Neuronal stem cell (in vitro differentiated cells): ENCODE results near the gene MYH9.
A peak's percentile ranks its signal among the peaks of the same experiment; 100 is the strongest.

Experiments used
- DNase-seq: peaks from one replicate; pipeline ENCODE4 v3.0.0-alpha.2; 2013; ENCODE audit warnings: low spot score
- H2AFZ ChIP-seq: one replicate; pipeline ENCODE4 v1.6.1; 2013; ENCODE audit warnings: mild to moderate bottlenecking, low read length, inconsistent platforms
- H2AK5ac ChIP-seq: 2 replicates; pipeline ENCODE4 v1.6.1; 2013; ENCODE audit warnings: low read depth, mild to moderate bottlenecking, inconsistent platforms, low read length, moderate library complexity, mixed read lengths
- H2BK120ac ChIP-seq: 2 replicates; pipeline ENCODE4 v1.6.1; 2013; ENCODE audit warnings: low read depth, mild to moderate bottlenecking, inconsistent platforms, low read length, moderate library complexity, mixed read lengths
- H2BK12ac ChIP-seq: one replicate; pipeline ENCODE4 v1.6.1; 2013; ENCODE audit warnings: low read length, inconsistent platforms
- H2BK15ac ChIP-seq: 2 replicates; pipeline ENCODE4 v1.6.1; 2013; ENCODE audit warnings: mild to moderate bottlenecking, low read length, inconsistent platforms, mixed read lengths
- H2BK5ac ChIP-seq: one replicate; pipeline ENCODE4 v1.6.1; 2013; ENCODE audit warnings: inconsistent platforms, mild to moderate bottlenecking, low read length, moderate library complexity
- H3K14ac ChIP-seq: one replicate; pipeline ENCODE4 v1.6.1; 2013; ENCODE audit warnings: low read length, inconsistent platforms
- H3K18ac ChIP-seq: 2 replicates; pipeline ENCODE4 v1.6.1; 2013; ENCODE audit warnings: low read length, inconsistent platforms
- H3K23ac ChIP-seq: 2 replicates; pipeline ENCODE4 v1.6.1; 2013; ENCODE audit warnings: low read depth, mild to moderate bottlenecking, mixed read lengths, low read length, inconsistent platforms; ENCODE audit not compliant: poor library complexity
- H3K27ac ChIP-seq: replicated peaks from 3 replicates; pipeline ENCODE4 v1.5.1; 2013; ENCODE audit warnings: low read length, inconsistent platforms
- H3K27me3 ChIP-seq, 3 experiments: 2 replicates each; pipeline ENCODE4 v1.6.1; 2013; ENCODE audit warnings: low read length in 3 of 3, mild to moderate bottlenecking in 2 of 3, inconsistent platforms in 1 of 3, low read depth in 1 of 3, mixed read lengths in 1 of 3, moderate library complexity in 1 of 3; ENCODE audit not compliant: control insufficient read depth in 3 of 3, insufficient read depth in 3 of 3
- H3K36me3 ChIP-seq, 2 donors: replicated peaks in 1 of 2; 2 replicates each; pipeline ENCODE4 v1.6.1; 2013; ENCODE audit warnings: low read length in 2 of 2; ENCODE audit not compliant: control insufficient read depth in 2 of 2, insufficient read depth in 2 of 2
- H3K4ac ChIP-seq: 2 replicates; pipeline ENCODE4 v1.6.1; 2013; ENCODE audit warnings: inconsistent platforms, mild to moderate bottlenecking, low read length, moderate library complexity
- H3K4me1 ChIP-seq, 2 donors: 1 replicate in 1 of 2; 2 replicates in 1 of 2; pipeline ENCODE4 v1.6.1; 2013; ENCODE audit warnings: low read length in 2 of 2, low read depth in 1 of 2; ENCODE audit not compliant: control insufficient read depth in 2 of 2, insufficient read depth in 1 of 2
- H3K4me2 ChIP-seq: one replicate; pipeline ENCODE4 v1.6.1; 2013; ENCODE audit warnings: mild to moderate bottlenecking, low read length, inconsistent platforms; ENCODE audit not compliant: insufficient read depth, poor library complexity, severe bottlenecking
- H3K4me3 ChIP-seq, 2 donors: 2 replicates each; pipeline ENCODE4 v1.5.1; 2013; ENCODE audit warnings: low read length in 2 of 2, mild to moderate bottlenecking in 2 of 2, inconsistent platforms in 1 of 2, moderate library complexity in 1 of 2
- H3K79me1 ChIP-seq: one replicate; pipeline ENCODE4 v1.6.1; 2013; ENCODE audit warnings: low read depth, mild to moderate bottlenecking, inconsistent platforms, low read length, moderate library complexity
- H3K9ac ChIP-seq: one replicate; pipeline ENCODE4 v1.6.1; 2013; ENCODE audit warnings: mild to moderate bottlenecking, low read depth, low read length, inconsistent platforms; ENCODE audit not compliant: poor library complexity
- H3K9me3 ChIP-seq, 2 donors: replicated peaks in 1 of 2; 2 replicates each; pipeline versions ENCODE3 to v1.6.1; 2013; ENCODE audit warnings: low read length in 2 of 2, mild to moderate bottlenecking in 2 of 2, inconsistent platforms in 1 of 2, low read depth in 1 of 2, mixed read lengths in 1 of 2, moderate library complexity in 1 of 2; ENCODE audit not compliant: control insufficient read depth in 2 of 2, insufficient read depth in 1 of 2
- H4K8ac ChIP-seq: one replicate; pipeline ENCODE4 v1.6.1; 2013; ENCODE audit warnings: low read depth, mild to moderate bottlenecking, inconsistent platforms, low read length, moderate library complexity
- H4K91ac ChIP-seq: one replicate; pipeline ENCODE4 v1.6.1; 2013; ENCODE audit warnings: low read length, low read depth, mild to moderate bottlenecking, inconsistent platforms; ENCODE audit not compliant: poor library complexity
- WGBS, 2 donors: extraction: QIAGEN DNeasy Blood & Tissue Kit; methylation state at CpG; one replicate each; pipeline ENCODE4 v1.1.7; 2013; ENCODE audit warnings: missing lambda C conversion rate in 2 of 2, mixed read lengths in 1 of 2; ENCODE audit not compliant: insufficient read length in 2 of 2, insufficient replicate concordance in 1 of 2; ENCODE audit errors: extremely low coverage in 2 of 2; 5-methylcytosine and 5-hydroxymethylcytosine counted together

MYH9 gene

DNA sequence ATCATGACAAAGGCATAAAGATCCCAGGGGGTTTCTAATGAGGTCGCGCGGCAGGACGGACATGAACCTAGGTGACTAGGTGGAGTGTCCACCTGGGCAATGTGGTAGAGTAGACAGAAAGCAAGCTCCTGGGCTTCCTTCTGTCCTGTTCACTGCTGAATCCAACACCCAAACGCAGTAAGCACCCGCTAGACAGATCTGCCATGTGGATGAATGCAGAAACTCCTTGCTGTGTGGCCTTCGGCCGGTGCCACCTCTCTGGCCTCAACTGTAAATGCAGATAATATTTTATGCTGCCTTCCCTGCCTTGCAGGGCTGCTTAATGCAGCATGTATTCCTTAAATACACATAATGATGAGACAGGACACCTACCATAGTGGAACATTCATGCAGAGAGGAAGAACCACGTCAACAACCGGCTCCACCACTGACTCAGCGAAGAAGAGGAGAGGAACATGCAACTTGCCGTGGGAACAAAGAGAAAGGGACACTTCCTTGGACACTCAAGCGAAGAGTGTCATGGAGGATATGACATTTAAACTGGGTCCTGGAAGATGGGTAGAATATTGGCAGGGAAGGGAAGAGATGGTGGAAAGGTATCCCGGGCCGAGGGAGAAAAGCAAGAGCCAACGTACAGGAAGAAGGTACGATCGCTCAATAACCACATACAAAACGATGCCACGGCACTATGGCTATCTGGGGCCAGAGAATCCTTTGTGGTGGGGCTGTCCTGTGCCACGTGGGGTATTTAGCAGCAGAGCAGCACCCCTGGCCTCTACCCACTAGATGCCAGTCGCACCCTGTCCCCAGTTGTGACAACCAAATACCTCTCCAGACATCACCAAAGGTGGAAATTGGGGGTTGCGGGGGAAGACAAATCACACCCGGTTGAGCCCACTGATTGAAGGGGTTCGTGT is 30.8 kb downstream of the MYH9 start:
- Histone ChIP-seq H2AK5ac (no peak overlapping the region), H3K18ac (peak overlapping the region; percentile 62), H2BK120ac (no peak overlapping the region), H3K4ac (no peak overlapping the region), H2BK5ac (no peak overlapping the region), H3K79me1 (peaks cover 12% of the 10 kb centered on the region), H2BK12ac (no peak overlapping the region), H2BK15ac (no peak overlapping the region), H3K27ac (no peak overlapping the region), H3K36me3 (peaks cover 5 to 13% of the 10 kb centered on the region in 2 donors), H3K9ac (no peak overlapping the region), H3K14ac (no peak overlapping the region), H3K23ac (no peak overlapping the region), H2AFZ (no peak overlapping the region), H3K27me3 (no peaks in the 10 kb centered on the region), H3K4me2 (no peak overlapping the region), H4K8ac (no peak overlapping the region), H3K4me1 (peaks cover 7 to 34% of the 10 kb centered on the region in 2 donors), H3K9me3 (no peaks in the 10 kb centered on the region), H3K4me3 (no peak overlapping the region), H4K91ac (no peak overlapping the region)
- no peak for DNase-seq
- no CpG with 5 or more reads among the region's 25 CpGs for WGBS, 2 donors

GRCh38 chr22:36355894-36356293 is 31.9 kb downstream of the MYH9 start:
- no peak overlapping the region for H3K4ac ChIP-seq

DNA sequence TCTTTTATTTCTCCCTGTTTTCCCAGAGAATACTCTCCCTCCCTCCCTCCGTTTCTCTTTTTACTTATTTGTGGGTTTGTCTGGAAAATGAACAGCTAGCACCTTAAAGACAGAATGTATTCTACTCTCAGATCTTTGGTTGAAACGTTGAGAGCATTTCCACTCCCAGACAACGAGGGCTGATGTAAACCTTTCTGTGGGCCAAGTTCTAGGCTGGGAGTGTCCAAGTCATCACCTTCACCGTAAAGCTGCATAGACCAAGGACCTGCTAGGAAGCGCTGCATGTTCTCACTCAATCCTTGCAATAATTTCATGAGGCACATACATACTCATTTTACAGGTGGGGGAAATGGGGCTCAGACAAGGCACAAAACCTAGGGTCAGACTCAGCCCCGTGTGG is 32.4 kb downstream of the MYH9 start:
- Histone ChIP-seq H2BK5ac (no peak overlapping the region), H3K36me3 (peaks cover 5 to 13% of the 10 kb centered on the region in 2 donors), H3K4me3 (no peak overlapping the region), H3K27me3 (no peaks in the 10 kb centered on the region), H3K14ac (no peak overlapping the region), H2AK5ac (no peak overlapping the region), H3K9ac (no peak overlapping the region), H3K23ac (no peak overlapping the region), H3K18ac (no peak overlapping the region), H3K4me1 (peaks cover 11 to 32% of the 10 kb centered on the region in 2 donors), H3K79me1 (peaks cover 20% of the 10 kb centered on the region), H3K27ac (no peak overlapping the region), H4K8ac (no peak overlapping the region), H4K91ac (no peak overlapping the region), H2AFZ (no peak overlapping the region), H3K4me2 (no peak overlapping the region), H2BK15ac (no peak overlapping the region), H3K4ac (no peak overlapping the region), H2BK12ac (no peak overlapping the region), H2BK120ac (no peak overlapping the region), H3K9me3 (no peaks in the 10 kb centered on the region)
- no peak for DNase-seq
- WGBS, 2 donors: no CpG with 5 or more reads among the region's 6 CpGs

More at GRCh38 chr22:36355894-36356293, 31.9 kb downstream of the MYH9 start:
- no peak overlapping the region for H2BK5ac ChIP-seq
- H3K27me3 ChIP-seq: no peaks in the 10 kb centered on the region
- no peak overlapping the region for H2BK12ac ChIP-seq
- H2AFZ ChIP-seq: no peak overlapping the region
- peaks cover 5 to 13% of the 10 kb centered on the region in 2 donors for H3K36me3 ChIP-seq
- no peak overlapping the region for H3K23ac ChIP-seq
- WGBS, 2 donors: no CpG with 5 or more reads among the region's 6 CpGs
- H3K4me2 ChIP-seq: no peak overlapping the region
- H3K27ac ChIP-seq: no peak overlapping the region
- H2AK5ac ChIP-seq: no peak overlapping the region
- H3K4me1 ChIP-seq: peaks cover 11 to 36% of the 10 kb centered on the region in 2 donors
- no peak overlapping the region for H4K91ac ChIP-seq
- no peak overlapping the region for H2BK15ac ChIP-seq
- no peak for DNase-seq
- H3K9me3 ChIP-seq: no peaks in the 10 kb centered on the region
- H3K18ac ChIP-seq: no peak overlapping the region
- no peak overlapping the region for H2BK120ac ChIP-seq
- peaks cover 20% of the 10 kb centered on the region for H3K79me1 ChIP-seq
- H3K9ac ChIP-seq: no peak overlapping the region
- H3K4me3 ChIP-seq: no peak overlapping the region
- no peak overlapping the region for H3K14ac ChIP-seq
- H4K8ac ChIP-seq: no peak overlapping the region

DNA sequence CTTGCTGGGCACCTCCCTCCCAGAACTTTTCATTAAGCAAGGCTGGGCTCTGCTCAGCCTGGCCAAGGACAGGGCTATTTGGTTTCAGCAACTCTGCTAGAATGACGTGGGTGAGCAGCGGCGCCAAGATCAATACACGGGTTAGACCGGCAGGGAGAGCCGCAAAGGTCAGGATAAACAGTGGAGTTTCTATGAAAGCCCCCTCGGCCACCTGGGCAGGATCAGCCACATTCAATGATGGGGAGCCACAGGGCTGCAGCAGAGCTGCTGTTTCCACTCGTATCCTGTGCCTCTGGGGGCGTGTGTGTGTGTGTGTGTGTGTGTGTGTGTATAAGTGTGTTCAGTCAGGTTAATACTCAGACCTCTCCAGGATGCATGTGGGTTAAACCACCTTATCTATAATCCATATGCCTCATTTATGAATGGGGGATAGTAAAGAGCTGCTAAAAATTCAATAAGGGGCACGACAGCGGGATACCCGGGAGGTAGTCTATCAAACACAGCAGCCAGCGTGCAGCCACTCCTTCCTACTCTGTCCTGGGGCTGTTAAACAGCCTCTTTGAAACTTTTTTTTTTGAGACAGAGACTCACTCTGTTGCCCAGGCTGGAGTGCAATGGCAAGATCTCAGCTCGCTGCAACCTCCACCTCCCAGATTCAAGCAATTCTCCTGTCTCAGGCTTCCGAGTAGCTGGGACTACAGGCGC is 34.8 kb downstream of the MYH9 start:
- no CpG with 5 or more reads among the region's 16 CpGs for WGBS, 2 donors
- Histone ChIP-seq H3K9ac (peak overlapping the region; percentile 79), H2BK12ac (no peak overlapping the region), H3K4ac (no peak overlapping the region), H2AK5ac (no peak overlapping the region), H3K4me3 (no peak overlapping the region), H2BK15ac (no peak overlapping the region), H3K14ac (peak overlapping the region; percentile 87), H2AFZ (no peak overlapping the region), H3K27ac (no peak overlapping the region), H3K36me3 (peaks cover 12 to 22% of the 10 kb centered on the region in 2 donors), H3K4me1 (peaks cover 11 to 21% of the 10 kb centered on the region in 2 donors), H3K27me3 (no peaks in the 10 kb centered on the region), H4K8ac (no peak overlapping the region), H2BK120ac (no peak overlapping the region), H2BK5ac (peak overlapping the region; percentile 30), H3K9me3 (no peaks in the 10 kb centered on the region), H3K18ac (peak overlapping the region; percentile 87), H4K91ac (no peak overlapping the region), H3K79me1 (peaks cover 20% of the 10 kb centered on the region), H3K4me2 (no peak overlapping the region), H3K23ac (no peak overlapping the region)
- DNase-seq: no peak
